ENCODE measurements around the gene PPIA.
"Not testable (repeated sequence)": the region's sequence is repeated elsewhere in the genome, so short reads cannot be mapped to it uniquely, and the experiment has no call there.

Gene PPIA

DNA sequence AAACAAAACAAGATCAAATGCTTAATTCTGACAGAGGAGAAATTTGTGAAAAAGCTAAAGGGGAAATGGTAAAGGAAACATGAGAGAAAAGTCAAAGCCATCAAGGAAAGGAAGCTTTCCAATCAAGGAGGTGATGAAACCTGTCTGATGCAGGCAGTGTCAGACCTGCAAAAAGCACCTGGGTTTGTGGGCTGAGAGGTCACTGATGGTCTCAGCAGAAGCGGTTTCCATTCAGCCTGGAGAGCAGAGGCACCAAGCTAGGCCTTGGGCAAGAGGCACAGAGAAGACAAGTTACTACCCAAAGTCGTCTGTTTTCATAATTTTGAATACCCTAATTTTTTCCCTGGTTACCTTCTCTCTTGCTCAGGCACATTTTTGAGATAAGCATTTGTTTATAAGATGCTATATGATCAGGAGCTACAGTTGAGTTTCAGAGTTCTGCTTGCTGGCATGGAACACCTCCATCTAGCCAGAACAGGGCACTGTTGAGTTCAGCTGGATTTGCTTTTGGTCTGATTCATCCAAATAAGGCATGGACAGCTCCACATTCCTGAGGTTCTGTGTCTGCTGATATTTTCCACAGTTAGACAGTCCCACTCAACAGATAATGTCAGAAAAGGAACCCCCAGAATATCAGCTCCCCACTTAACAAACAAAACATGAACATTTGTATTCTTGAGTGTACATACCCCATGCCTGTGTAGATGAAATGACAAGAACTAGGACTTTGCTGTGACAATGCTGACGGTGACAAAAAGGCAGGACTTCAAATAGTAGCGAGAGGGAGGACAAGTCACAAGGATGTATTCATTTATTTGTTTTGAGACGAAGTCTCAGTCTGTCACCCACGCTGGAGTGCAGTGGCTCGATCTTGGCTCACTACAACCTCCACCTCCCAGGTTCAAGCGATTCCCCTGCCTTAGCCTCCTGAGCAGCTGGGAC is 4.9 kb upstream of the PPIA start:
- no peak for DNase-seq

DNA sequence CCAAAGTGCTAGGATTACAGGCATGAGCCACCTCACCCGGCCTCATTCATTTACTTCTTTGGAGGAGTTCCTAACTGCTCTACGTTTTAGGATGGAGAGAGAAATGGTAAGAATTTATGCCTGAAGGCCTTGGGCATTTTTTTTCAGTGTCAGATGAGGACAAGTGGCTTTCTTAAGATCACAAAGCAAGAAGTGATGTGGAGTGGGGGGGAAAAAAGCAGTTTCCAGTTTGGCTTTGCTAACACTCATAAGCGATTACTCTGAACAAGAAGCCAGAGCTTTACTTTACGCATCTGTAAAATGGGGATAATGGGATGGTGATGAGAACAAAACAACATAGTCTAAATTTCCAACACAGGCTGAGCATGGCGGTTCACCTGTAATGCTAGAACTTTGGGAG is 2.6 kb upstream of the PPIA start:
- no peak for DNase-seq

DNA sequence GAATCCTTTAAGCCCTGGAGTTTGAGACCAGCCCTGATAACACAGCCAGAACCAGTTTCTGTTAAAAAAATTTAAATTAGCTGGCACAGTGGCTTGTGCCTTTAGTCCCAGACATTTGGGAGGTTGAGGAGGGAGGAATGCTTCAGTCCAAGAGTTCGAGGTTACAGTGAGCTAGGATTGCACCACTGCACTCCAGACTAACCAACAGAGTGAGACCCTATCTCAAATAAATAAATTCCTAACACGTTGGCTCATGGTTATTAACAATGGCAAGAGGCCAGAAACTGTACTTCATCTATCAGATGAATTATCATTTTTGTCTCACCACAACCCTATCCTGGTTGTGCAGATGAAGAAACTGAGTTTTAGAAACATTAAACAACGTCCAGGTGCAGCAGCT is 2.1 kb upstream of the PPIA start:
- DNase-seq = no peak

DNA sequence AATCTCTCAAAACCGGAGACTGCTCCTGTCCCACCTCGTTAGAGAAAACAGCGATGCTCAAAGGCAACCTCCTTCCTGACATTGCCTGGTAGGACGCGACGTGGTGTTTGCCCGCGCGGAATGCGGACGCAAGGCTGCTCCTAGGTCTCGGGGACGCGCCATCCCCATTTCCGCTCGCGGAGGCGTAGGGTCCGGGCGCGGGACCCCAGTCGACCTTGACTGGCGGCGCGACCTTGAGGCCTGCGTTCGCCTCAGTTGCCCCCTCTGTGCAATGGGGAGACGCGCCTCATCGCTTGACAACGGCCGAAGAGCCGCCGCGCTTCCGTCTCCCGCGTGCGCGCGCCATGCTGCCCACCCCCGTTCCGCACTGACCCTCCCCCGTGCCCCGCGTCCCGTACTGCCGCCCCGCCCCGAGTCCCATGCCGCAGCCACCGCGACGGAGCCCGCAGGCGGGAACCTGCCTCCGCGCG is 412 bp upstream of the PPIA start:
- peak; percentile 82 for DNase-seq

DNA sequence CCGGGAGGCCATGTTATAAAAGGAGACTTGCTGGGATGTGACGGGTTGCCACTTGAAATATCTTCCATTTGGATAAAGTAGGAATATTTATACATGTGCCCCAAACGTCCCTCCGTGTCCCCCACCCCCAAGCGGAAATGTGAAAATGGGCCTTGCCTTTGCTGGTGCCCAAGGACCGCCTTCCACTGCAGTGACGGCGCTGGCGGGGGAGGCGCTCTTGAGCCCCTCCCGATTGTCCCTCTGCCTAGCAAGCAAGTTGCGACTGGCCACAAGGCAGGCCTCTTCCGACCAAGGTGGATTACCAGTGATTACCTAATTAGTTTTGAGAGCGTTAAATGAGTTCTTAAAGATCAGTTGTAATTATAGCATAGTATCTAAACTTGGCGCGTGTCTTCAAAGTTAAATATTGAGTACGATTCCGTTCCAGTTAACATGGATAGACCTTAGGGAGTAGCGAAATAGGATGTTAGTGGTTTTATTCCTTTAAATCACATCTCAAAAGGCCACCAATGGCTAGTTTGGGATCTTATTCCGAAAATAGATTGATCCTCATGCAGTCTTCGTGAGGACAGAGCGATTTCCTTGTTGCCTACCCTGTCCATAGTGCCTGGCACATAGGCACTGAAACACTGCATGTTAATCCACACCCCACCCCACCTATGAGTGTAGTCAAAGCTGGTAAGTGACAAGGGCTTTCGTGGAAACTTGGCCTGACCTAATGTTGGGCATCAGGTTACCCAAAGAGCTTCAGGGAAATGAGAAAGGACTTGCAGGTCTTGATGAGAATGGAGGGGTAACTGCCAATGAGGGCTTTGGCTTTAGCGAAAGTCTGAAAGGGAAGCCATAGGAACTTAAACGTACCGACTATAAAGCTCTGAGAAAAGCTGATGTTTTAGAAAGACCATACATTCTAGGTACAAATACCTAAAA is 1.1 kb downstream of the PPIA start:
- DNase-seq = peak; percentile 68

DNA sequence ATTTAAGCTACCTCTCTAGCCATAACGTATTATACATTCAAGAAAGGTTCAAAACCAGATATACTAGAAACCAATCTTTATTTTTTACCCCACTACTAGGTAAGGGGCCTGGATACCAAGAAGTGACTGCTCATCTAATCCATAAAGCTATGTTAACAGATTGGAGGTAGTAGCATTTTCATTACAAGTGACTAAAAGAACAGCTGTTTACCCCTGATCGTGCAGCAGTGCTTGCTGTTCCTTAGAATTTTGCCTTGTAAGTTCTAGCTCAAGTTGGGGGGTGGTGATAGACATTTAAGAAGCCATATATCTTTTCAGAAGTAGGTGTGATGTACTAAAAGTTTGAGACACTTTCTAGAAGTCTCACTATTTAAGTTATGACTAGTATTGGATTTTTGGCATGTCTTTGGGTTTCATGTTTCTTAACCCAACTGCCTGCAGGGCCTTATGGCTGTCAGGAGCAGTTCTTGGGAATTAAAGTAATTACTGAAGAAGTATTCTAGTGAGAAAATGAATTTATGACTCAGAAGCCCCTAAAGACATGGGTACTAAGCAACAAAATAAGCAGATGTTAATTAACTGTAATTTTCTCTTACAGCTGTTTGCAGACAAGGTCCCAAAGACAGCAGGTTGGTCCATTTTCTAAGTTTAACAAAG is 2.3 kb downstream of the PPIA start:
- no peak for DNase-seq

DNA sequence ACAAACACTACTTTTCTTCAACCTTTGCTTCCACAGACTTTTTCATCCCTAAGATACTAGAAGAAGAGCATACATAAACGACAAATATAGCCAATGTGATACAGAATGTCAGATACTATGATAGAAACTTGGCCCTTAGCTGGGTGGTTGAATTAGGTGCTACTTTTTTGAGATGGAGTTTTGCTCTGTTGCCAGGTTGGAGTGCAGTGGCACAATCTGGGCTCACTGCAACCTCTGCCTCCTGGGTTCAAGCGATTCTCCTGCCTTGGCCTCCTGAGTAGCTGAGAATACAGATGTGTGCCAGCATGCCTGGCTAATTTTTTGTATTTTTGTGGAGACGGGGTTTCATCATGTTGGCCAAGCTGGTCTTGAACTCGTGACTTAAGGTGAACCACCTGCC is 3.5 kb downstream of the PPIA start:
- no peak for DNase-seq

DNA sequence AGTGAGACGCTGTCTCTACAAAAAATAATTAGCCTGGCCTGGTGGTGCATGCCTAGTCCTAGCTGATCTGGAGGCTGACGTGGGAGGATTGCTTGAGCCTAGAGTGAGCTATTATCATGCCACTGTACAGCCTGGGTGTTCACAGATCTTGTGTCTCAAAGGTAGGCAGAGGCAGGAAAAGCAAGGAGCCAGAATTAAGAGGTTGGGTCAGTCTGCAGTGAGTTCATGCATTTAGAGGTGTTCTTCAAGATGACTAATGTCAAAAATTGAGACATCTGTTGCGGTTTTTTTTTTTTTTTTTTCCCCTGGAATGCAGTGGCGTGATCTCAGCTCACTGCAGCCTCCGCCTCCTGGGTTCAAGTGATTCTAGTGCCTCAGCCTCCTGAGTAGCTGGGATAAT is 5.4 kb downstream of the PPIA start:
- DNase-seq = no peak

DNA sequence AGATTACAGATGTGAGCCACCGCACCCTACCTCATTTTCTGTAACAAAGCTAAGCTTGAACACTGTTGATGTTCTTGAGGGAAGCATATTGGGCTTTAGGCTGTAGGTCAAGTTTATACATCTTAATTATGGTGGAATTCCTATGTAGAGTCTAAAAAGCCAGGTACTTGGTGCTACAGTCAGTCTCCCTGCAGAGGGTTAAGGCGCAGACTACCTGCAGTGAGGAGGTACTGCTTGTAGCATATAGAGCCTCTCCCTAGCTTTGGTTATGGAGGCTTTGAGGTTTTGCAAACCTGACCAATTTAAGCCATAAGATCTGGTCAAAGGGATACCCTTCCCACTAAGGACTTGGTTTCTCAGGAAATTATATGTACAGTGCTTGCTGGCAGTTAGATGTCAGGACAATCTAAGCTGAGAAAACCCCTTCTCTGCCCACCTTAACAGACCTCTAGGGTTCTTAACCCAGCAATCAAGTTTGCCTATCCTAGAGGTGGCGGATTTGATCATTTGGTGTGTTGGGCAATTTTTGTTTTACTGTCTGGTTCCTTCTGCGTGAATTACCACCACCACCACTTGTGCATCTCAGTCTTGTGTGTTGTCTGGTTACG is 6.0 kb downstream of the PPIA start:
- DNase-seq = no peak

DNA sequence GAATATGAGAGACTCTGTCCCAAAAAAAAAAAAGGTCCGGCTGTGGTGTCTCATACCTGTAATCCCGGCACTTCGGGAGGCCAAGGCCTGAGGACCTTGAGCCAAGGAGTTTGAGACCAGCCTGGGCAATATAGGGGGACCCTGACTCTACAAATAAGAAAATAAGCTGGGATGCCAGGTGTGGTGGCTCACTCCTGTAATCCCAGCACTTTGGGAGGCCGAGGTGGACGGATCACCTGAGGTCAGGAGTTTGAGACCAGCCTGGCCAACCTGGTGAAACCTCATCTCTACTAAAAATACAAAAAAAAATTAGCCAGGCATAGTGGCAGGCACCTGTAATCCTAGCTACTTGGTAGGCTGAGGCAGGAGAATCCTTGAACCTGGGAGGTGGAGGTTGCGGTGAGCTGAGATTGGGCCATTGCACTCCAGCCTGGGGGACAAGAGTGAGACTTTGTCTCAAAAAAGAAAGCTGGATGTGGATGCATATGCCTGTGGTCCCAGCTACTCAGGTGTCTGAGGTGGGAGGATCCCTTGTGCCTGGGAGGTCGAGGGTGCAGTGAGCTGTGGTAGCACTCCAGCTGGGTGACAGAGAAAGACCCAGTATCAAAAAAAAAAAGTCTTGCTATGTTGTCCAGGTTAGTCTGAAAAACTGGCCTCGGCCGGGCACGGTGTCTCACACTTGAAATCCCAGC is 7.5 kb downstream of the PPIA start:
- not testable (repeated sequence) for DNase-seq

DNA sequence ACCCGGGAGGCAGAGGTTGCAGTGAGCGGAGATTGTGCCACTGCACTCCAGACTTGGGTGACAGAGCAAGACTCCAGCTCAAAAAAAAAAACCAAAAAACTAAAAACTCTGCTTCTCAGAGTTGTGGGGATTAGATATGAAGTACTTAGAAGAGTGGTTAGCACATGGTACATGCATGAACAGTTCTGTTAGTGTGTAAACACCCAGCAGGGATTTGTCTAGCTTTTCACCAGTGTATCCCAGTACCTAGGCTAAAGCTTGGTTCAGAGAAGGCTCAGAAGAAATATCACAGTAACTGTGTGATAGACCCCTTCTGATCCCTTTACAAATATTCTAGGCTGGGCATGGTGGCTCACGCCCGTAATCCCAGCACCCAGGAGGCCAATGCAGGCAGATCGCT is 9.5 kb downstream of the PPIA start:
- DNase-seq = no peak

DNA sequence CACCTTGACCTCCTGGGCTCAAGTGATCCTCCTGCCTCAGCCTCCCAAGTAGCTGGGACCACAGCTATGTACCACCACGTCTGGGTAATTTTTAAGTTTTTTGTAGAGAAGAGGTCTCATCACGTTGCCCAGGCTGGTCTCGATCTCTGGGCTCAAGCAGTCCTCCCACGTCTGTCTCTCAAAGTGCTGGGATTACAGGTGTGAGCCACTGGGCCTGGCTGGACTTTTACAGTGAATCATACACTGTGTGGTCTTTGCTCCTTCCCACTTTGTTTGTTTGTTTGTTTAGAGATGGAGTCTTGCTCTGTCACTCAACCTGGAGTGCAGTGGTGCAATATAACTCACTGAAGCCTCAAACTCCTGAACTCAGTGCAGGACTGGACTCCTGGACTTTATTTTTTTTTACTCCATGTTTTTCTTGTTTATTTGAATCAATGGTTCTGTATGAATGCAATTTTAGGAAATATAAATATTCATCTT is 12.5 kb downstream of the PPIA start:
- DNase-seq = no peak

DNA sequence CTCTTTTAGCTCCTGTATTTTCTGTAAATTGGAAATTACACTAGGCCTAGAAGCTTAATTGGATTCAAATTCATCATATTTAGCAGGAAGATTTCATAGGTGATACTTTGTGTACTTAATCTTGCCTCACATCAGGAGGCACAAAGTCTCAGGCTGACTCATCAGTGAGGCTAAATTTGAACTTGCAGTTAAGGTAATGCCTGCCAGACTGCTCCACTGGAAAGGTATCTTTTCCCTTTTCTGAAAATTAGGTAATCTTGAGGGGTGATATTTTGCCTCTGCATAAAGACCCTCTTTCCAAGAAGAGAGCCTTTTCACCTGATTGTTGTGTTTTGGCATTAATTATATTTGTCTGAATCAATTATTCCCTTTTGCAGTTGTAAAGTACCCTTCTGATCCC is 14.6 kb downstream of the PPIA start:
- no peak for DNase-seq

DNA sequence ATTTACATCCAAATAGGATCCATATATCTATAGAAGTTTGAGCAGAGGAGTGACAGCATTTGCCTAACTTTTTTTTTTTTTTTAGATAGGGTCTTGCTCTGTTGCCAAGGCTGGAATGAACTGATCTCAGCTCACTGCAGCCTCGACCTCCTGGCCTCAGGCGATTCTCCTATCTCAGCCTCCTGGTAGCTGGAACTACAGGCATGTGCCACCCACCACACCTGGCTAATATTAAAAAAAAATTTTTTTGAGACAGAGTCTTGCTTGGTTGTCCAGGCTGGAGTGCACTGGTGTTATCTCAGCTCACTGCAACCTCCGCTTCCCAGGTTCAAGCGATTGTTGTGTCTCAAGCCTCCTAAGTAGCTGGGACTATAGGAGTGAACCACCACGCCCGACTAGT is 15.1 kb downstream of the PPIA start:
- no peak for DNase-seq

DNA sequence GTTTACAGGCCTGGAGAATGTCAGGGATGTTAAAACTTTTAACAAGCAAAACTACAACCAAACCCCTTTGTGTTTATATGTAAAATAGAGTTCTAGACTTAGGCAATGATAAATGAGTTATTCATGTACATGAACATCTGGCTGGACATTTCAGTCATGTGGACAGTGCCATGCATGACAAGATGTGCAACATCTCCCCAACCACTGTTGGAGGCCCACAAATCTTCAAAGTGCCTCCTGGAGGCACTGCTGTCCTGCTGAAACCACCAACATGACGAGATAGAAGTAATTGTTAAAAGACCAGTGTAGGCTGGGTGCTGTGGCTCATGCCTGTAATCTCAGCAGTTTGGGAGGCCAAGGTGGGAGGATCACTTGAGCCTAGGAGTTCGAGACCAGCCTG is 18.4 kb downstream of the PPIA start:
- no peak for DNase-seq

DNA sequence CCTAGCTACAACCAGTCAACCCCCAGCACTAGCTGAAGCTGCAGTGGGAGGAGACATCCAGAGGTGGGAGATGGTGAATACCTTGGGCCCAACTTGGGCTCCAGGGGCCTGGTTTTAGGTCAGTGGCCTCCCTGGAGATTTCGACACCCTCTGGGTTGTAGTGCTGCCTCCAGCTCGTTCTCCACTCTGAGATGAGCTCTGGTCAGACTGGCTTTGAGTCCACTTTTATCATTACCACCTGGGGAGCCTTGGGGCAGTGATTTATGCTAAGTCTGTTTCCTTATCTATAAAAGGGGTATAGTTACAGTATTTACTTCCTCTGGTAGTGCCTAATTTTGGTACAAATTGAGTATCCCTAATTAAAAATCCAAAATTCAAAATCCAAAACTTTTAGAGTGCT is 22.8 kb downstream of the PPIA start:
- no peak for DNase-seq

DNA sequence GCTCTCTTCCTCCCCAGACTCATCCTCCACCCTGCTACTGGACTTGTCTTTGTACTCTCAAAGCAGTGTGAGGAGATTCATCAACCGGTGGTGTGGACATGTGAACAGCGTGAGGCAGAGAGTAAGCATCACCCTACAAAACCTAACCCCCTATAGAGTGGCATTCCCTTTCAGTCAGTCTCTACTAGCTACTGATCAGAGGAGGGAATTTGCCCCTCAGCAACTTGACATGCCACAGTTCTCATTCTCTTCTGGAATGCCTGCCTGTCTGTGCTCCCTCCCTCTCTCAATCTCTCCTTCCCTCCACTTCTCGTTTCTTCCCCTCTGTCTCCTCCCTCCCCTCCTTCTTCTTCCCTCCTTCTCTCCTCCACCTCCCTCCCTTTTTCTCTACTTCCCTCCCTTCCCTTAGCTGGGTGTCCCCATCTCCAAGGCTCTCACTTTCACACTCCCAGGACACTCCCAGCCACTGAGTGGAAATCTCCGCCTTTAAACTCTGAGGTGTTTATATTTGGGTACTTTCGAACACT is 26.8 kb downstream of the PPIA start:
- DNase-seq = no peak

DNA sequence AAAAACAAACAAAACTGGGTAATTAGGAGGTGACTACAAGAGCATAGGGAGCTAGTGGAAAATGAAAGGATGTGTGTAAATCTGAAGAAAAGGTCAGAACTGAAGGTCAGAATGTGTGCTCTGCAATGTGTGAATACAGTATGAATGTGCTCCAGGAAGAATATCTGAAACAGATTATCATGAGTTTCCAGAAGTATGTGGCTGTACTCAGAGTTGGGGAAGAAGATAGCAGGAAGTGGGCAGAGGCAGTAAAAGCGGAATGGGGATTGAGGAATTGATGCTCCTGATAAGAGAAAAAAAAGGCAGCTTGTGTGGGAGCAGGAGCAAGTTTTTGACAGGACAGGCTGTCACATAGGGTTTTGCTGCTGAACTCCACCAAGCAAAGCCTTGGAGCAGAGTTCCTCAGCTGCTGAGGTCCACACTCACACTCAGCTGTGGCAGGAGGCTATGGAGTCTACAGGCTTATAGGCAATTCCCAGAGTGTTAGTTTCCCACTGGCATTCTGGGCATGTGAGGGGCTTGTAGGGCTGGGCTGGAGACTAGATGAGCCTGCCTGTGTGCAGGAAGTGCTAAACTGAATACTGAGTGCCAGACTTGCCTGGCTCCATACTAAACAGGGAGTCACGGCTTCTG is 28.5 kb downstream of the PPIA start:
- DNase-seq = no peak

DNA sequence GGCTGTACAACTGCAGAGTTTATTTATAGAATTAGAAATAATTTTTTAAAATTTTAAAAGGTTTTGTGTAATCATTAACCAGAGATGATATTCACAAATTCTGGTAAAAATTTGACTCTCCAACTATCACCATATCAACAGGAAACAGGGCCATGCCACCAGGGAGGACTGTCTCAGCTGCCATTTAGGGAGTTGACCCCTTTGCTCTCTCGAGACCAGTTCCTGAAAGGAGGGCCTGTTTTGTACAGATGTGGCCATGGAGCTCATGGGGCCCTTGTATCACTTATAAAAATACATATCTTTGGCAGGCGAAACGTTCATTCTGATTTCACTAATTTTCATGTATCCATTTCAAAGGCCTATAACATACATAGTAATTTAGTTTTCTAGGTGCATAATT is 31.1 kb downstream of the PPIA start:
- no peak for DNase-seq

DNA sequence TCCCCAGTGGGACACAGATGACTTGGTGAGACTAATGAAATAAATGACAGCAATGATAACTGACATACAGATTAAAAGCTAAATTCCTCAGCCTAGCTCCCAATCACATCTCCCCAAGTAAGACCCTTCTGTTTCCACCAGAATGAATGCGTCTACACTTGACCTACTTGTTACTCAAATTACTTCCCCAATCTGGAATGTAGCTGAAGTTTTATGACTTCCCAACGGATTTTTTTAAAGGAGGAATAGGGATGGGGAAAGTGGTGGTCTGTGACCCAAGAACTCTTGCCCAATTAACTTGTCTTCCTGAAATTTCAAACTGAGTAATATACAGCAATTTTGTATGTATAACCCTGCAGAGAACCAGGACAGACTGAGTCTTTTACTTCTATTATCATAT is 42.3 kb downstream of the PPIA start:
- no peak for DNase-seq

DNA sequence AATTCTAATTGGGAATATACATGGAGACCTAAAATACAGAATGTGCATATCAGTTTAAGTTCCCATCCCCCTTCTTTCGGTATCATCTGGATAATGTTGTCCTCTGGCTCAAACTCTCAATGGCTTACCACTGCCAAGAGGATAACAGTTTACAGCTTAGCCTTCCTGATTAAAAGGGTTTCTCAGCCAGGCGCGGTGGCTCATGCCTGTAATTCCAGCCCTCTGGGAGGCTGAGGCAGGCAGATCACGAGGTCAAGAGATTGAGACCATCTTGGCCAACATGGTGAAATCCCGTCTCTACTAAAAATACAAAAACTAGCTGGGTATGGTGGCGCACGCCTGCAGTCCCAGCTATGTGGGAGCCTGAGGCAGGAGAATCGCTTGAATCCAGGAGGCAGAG is 46.2 kb downstream of the PPIA start:
- not testable (repeated sequence) for DNase-seq
